Pancreas (tissue), 10 donors: ENCODE results near the gene TLX3. TPM values are rescaled to one million over a fixed set of nuclear protein-coding genes. Genes with fewer than 3 reads are reported as not detected.
"Not testable (repeated sequence)": the region's sequence is repeated elsewhere in the genome, so short reads cannot be mapped to it uniquely, and the experiment has no call there.

Source experiments
- ATAC-seq, 4 donors: fragments of 200-7000 bp; cut with Tn5 transposase; one replicate each; pipeline versions ENCODE4 v1.8.0 to v1.9.1; 2020; ENCODE audit warnings: mild to moderate bottlenecking in 4 of 4, moderate library complexity in 4 of 4
- DNase-seq, 6 donors: peaks; one replicate each; pipeline ENCODE4 v3.0.0-alpha.2; 2020
- FAIRE-seq: peaks from 2 replicates; lab custom pipeline; 2012; peaks lifted over from hg19 to GRCh38; lab: Jason Lieb, UNC
- H3K27ac ChIP-seq, 4 donors: fragments of 200-600 bp; sonication (generic); 1 replicate in 3 of 4; 2 replicates in 1 of 4; pipeline versions ENCODE4 v1.5.0 to v1.8.0; 2020
- H3K27me3 ChIP-seq, 4 donors: fragments of 200-600 bp; one replicate each; pipeline ENCODE4 v1.8.0; 2021
- H3K36me3 ChIP-seq, 3 donors: fragments of 200-600 bp; sonication (generic) in 1 of 3; one replicate each; pipeline versions ENCODE4 v1.5.0 to v1.8.0; 2020 to 2021
- H3K4me1 ChIP-seq, 3 donors: fragments of 200-600 bp; one replicate each; pipeline ENCODE4 v1.8.0; 2021
- H3K4me3 ChIP-seq, 4 donors: fragments of 200-600 bp; sonication (generic) in 2 of 4; one replicate each; pipeline versions ENCODE4 v1.5.0 to v1.8.0; 2020 to 2021
- H3K9me3 ChIP-seq, 4 donors: fragments of 200-600 bp; one replicate each; pipeline ENCODE4 v1.8.0; 2021
- CTCF ChIP-seq, 4 donors: fragments of 200-600 bp; sonication (generic) in 3 of 4; IDR thresholded peaks; one replicate each; pipeline versions ENCODE4 v1.5.0 to v1.8.0; 2021; ENCODE audit warnings: antibody characterized with exemption in 4 of 4
- WGBS, 2 donors: extraction: QIAGEN DNeasy Blood & Tissue Kit; methylation state at CpG; one replicate each; pipeline ENCODE4 v1.1.7; 2013; 5-methylcytosine and 5-hydroxymethylcytosine counted together
- intact Hi-C, 3 donors: fragments of 100-400 bp; cut with DNase I; formaldehyde crosslinking; loops; one replicate each; pipeline versions ENCODE4 v1.11.1 to v1.14.2; 2022
- polyA plus RNA-seq, 2 donors: library from polyadenylated mRNA; stranded (reverse); fragments of 200-250 nt; gene quantifications; one replicate each; pipeline ENCODE4 v1.2.3, GENCODE V29; 2013
- total RNA-seq, 6 donors: library from RNA; stranded (reverse); fragmentation: NEBNext Ultra II Directional in 4 of 6; extraction: Animal tissue kit (Norgen Biotek cat#: 25700) in 4 of 6; gene quantifications; one replicate each; pipeline versions ENCODE4 v1.2.1 to v1.2.4, GENCODE V29; 2021 to 2023
- donor health status: healthy with polysubstance abuse.
- donor health status: DM: no; HTN: no; CAD: no; lungs with moderate emphysema.
- donor health status: DM: no; HTN: no; CAD: no.
- donor health status: control.
- donor health status: control.
- donor health status: Bipolar disorder and iron deficiency.
- donor health status: DM: yes; HTN: yes; CAD: no.
- donor health status: DM: no; HTN: no; CAD: no.
- donor health status: DM: no; HTN: no; CAD: no.
- donor health status: DM: yes; HTN: yes; CAD: no.

TLX3 gene
- total and polyA plus RNA-seq, 8 donors, result not detected

DNA sequence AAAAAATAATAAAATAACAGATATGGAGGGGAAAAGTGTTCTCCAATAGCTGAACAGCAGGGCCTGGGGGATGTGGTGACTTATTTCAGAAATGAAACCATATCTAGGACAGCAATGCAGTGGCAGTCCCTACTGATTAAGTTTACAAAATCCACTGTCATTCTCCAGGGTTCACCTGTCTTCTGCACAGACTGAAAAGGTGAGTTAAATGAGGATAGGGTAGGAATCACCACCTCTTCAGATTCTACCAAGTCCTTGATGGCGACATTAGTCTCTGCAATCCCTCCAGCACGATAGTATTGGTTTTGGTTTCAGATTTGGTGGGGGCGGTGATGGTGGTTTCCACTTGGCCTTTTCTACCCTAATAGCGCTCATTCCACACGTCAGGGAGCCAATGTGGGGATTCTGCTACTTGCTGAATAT lies 46.3 kb downstream of the TLX3 start:
- ATAC-seq, result no peak
- Histone ChIP-seq H3K27me3 (no peaks in the 10 kb centered on the region), H3K4me1 (no peaks in the 10 kb centered on the region), H3K27ac (no peak overlapping the region), H3K36me3 (no peaks in the 10 kb centered on the region), H3K4me3 (no peak overlapping the region), H3K9me3 (no peaks in the 10 kb centered on the region)
- 90 to 91% methylated on average over 5 of the region's 5 CpGs for WGBS, 2 donors
- intact Hi-C loops, result no loop called here
- no peak for TF ChIP-seq CTCF (IDR thresholded peaks at IDR 0.05)
- FAIRE-seq, result no peak
- no peak for DNase-seq

DNA sequence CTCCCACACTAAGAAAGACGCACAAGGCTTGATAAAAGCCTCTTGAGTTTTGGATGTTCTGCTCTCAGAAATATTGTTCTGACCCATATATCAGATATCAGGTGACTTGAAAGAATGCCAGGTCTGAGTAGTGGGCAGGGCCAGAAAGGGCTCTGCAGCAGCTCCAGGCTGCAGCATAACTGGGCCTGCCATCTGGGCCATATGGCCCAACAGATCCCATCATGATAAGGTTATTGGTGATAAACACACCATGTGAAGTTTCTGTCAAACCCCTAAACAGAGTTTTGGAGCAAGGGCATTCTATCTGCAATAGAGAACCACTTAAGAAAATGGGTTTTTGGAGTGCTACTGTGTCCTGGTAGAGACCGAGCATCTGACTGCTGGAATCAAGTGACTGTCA lies 48.8 kb downstream of the TLX3 start:
- Histone ChIP-seq H3K27me3 (no peaks in the 10 kb centered on the region), H3K9me3 (no peaks in the 10 kb centered on the region), H3K36me3 (no peaks in the 10 kb centered on the region), H3K27ac (no peak overlapping the region), H3K4me3 (no peak overlapping the region), H3K4me1 (no peaks in the 10 kb centered on the region)
- 91 to 93% methylated on average over 2 of the region's 2 CpGs for WGBS, 2 donors
- DNase-seq, result no peak
- TF ChIP-seq CTCF (IDR thresholded peaks at IDR 0.05), result no peak
- FAIRE-seq, result no peak
- no peak for ATAC-seq
- intact Hi-C loops, result no loop called here

DNA sequence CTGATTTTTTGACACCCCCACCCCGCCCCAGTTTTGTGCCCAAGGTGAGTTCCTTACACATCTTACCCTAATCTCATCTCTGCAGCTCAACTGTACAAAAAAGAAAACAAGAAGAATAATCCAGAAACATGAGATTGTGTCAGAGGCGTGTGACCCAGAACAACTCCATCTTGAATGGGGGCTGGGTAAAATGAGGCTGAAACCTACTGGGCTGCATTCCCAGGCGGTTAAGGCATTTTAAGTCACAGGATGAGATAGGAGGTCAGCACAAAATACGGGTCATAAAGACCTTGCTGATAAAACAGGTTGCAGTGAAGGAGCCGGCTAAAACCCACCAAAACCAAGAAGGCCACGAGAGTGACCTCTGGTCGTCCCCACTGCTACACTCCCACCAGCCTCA lies 52.1 kb downstream of the TLX3 start:
- H3K27me3 ChIP-seq, H3K9me3 ChIP-seq, H3K4me3 ChIP-seq, H3K27ac ChIP-seq, intact Hi-C loops, ATAC-seq, H3K36me3 ChIP-seq, H3K4me1 ChIP-seq, DNase-seq, FAIRE-seq: not testable (repeated sequence)
- 74 to 76% methylated on average over 7 of the region's 7 CpGs for WGBS, 2 donors

Other genes with a start within 250 kb of the TLX3 start
- gene NPM1, start 78.6 kb downstream of the TLX3 start, total RNA-seq, result 100 to 1,000 TPM; 412 to 942 (median 582) TPM
- 100 to 1,000 TPM; 671 to 793 TPM for gene NPM1, start 78.6 kb downstream of the TLX3 start, polyA plus RNA-seq
- under 1 TPM; 0.13 to 0.97 (median 0.31) TPM for gene FGF18, start 110.4 kb downstream of the TLX3 start, total RNA-seq
- gene FGF18, start 110.4 kb downstream of the TLX3 start, polyA plus RNA-seq, result under 1 TPM; 0.38 to 0.52 TPM